ENCODE data around the gene RBMS1. TPM values are rescaled to one million over a fixed set of nuclear protein-coding genes. Genes with fewer than 3 reads are reported as not detected.

The RBMS1 gene
- total RNA-seq, 1 experiment from 2014 or later = 38.8 TPM

- no TSS peak for BruUV-seq (replicated peaks)
- Histone ChIP-seq H3K79me2 (ENCODE audit: low read length) (peaks cover 98% of the 10 kb centered on the region), H3K4me3 (ENCODE audit: low read length) (no peak overlapping the region), H3K9ac (ENCODE audit: low read length) (no peak overlapping the region), H3K27me3 (ENCODE audit: low read length) (no peaks in the 10 kb centered on the region), H3K4me1 (ENCODE audit: insufficient read depth, low read length) (peaks cover 13% of the 10 kb centered on the region; the same call in 1 of the 2 replicates), H3F3A (ENCODE audit: low read length, unreplicated experiment) (no peaks in the 10 kb centered on the region), H2AFZ (ENCODE audit: low read length) (no peak overlapping the region), H3K9me2 (replicated peaks; ENCODE audit: low read length) (no peaks in the 10 kb centered on the region), H3K27ac (ENCODE audit: low read length) (no peak overlapping the region), H3K9me3 (ENCODE audit: low read length) (no peaks in the 10 kb centered on the region), H3K4me2 (ENCODE audit: low read length) (no peak overlapping the region), H4K20me1 (ENCODE audit: low read length) (0 out of 2 replicates have a peak, but pooled peaks cover 3% of the 10 kb centered on the region), H3K36me3 (ENCODE audit: low read depth, low read length) (no peaks in the 10 kb centered on the region)
- no peak for ATAC-seq
- intact Hi-C loops (cut with micrococcal nuclease) = no loop called here
- CTCF ChIA-PET = no interaction called here
- no peak for TF ChIP-seq CTCF (conservative IDR thresholded peaks at IDR 0.05; ENCODE audit: low read depth, low read length)
- TF ChIP-seq EZH2 (IDR thresholded peaks at IDR 0.05; ENCODE audit: low read length, unreplicated experiment) = no peak
- no peak for TF ChIP-seq EZH2phosphoT487 (IDR thresholded peaks at IDR 0.05; ENCODE audit: borderline replicate concordance, low read length)
- DNase-seq = no peak
- POLR2A ChIA-PET (ENCODE audit: unreplicated experiment) = no interaction called here
These were observed 14.3 kb downstream of the RBMS1 start for GRCh38 chr2:160479269-160479668.

- H3K9me2 ChIP-seq (replicated peaks; ENCODE audit: low read length) = no peaks in the 10 kb centered on the region
- no peak overlapping the region for H3K27ac ChIP-seq (ENCODE audit: low read length)
- H4K20me1 ChIP-seq (ENCODE audit: low read length) = 0 out of 2 replicates have a peak, but pooled peaks cover 3% of the 10 kb centered on the region
- H3K4me2 ChIP-seq (ENCODE audit: low read length) = no peak overlapping the region
- ATAC-seq (no peak), DNase-seq (no peak)
- peaks cover 96% of the 10 kb centered on the region for H3K79me2 ChIP-seq (ENCODE audit: low read length)
- no peak for TF ChIP-seq CTCF (conservative IDR thresholded peaks at IDR 0.05; ENCODE audit: low read depth, low read length)
- H3K9me3 ChIP-seq (ENCODE audit: low read length) = no peaks in the 10 kb centered on the region
- no peaks in the 10 kb centered on the region for H3F3A ChIP-seq (ENCODE audit: low read length, unreplicated experiment)
- H2AFZ ChIP-seq (ENCODE audit: low read length) = no peak overlapping the region
- H3K36me3 ChIP-seq (ENCODE audit: low read depth, low read length) = no peaks in the 10 kb centered on the region
- POLR2A ChIA-PET (ENCODE audit: unreplicated experiment) = no interaction called here
- BruUV-seq (replicated peaks) = no TSS peak
- no peaks in the 10 kb centered on the region for H3K27me3 ChIP-seq (ENCODE audit: low read length)
- CTCF ChIA-PET = no interaction called here
- H3K9ac ChIP-seq (ENCODE audit: low read length) = no peak overlapping the region
- peaks cover 17% of the 10 kb centered on the region; the same call in 1 of the 2 replicates for H3K4me1 ChIP-seq (ENCODE audit: insufficient read depth, low read length)
- H3K4me3 ChIP-seq (ENCODE audit: low read length) = no peak overlapping the region
- intact Hi-C loops (cut with micrococcal nuclease) = no loop called here
These were observed 14.9 kb downstream of the RBMS1 start for GRCh38 chr2:160478660-160479059.

GRCh38 chr2:160477032-160477431 lies 16.6 kb downstream of the RBMS1 start:
- ChIA-PET POLR2A (ENCODE audit: unreplicated experiment) (no interaction called here), CTCF (no interaction called here)
- TF ChIP-seq EZH2 (IDR thresholded peaks at IDR 0.05; ENCODE audit: low read length, unreplicated experiment) (no peak), EZH2phosphoT487 (IDR thresholded peaks at IDR 0.05; ENCODE audit: borderline replicate concordance, low read length) (no peak), CTCF (conservative IDR thresholded peaks at IDR 0.05; ENCODE audit: low read depth, low read length) (no peak)
- H3K27ac ChIP-seq (ENCODE audit: low read length) = no peak overlapping the region
- H3K9ac ChIP-seq (ENCODE audit: low read length) = no peak overlapping the region
- DNase-seq = no peak
- H3K79me2 ChIP-seq (ENCODE audit: low read length) = peaks cover 95% of the 10 kb centered on the region
- no peak overlapping the region for H3K4me3 ChIP-seq (ENCODE audit: low read length)
- intact Hi-C loops (cut with micrococcal nuclease) = no loop called here
- H3K9me2 ChIP-seq (replicated peaks; ENCODE audit: low read length) = no peaks in the 10 kb centered on the region
- no peak for ATAC-seq
- no peaks in the 10 kb centered on the region for H3K36me3 ChIP-seq (ENCODE audit: low read depth, low read length)
- no peaks in the 10 kb centered on the region for H3K9me3 ChIP-seq (ENCODE audit: low read length)
- H3K27me3 ChIP-seq (ENCODE audit: low read length) = no peaks in the 10 kb centered on the region
- no peaks in the 10 kb centered on the region for H3F3A ChIP-seq (ENCODE audit: low read length, unreplicated experiment)
- BruUV-seq (replicated peaks) = no TSS peak
- H2AFZ ChIP-seq (ENCODE audit: low read length) = no peak overlapping the region
- H4K20me1 ChIP-seq (ENCODE audit: low read length) = 0 out of 2 replicates have a peak, but pooled peaks cover 6% of the 10 kb centered on the region
- H3K4me1 ChIP-seq (ENCODE audit: insufficient read depth, low read length) = peaks cover 31% of the 10 kb centered on the region
- H3K4me2 ChIP-seq (ENCODE audit: low read length) = no peak overlapping the region
